PC-3 (cell line): ENCODE results near the gene SAP30.

Experiments used
- EZH2 ChIP-seq: fragments of 300-600 bp; sonication (generic); IDR thresholded peaks from one replicate; pipeline ENCODE4 v1.6.1; 2017; ENCODE audit warnings: antibody characterized with exemption, mild to moderate bottlenecking, low read length; ENCODE audit not compliant: unreplicated experiment
- EZH2phosphoT487 ChIP-seq: fragments of 300-600 bp; sonication (generic); IDR thresholded peaks from 2 replicates; pipeline ENCODE4 v1.6.1; 2018; ENCODE audit warnings: mild to moderate bottlenecking, antibody characterized with exemption, low read length, borderline replicate concordance
- TF ChIP-seq, protein P1 (sequence below): fragments of 300-600 bp; sonication (generic); conservative IDR thresholded peaks from 2 replicates; pipeline ENCODE4 v1.5.1; 2017; ENCODE audit warnings: antibody characterized with exemption, low read depth, mild to moderate bottlenecking, low read length

DNA sequence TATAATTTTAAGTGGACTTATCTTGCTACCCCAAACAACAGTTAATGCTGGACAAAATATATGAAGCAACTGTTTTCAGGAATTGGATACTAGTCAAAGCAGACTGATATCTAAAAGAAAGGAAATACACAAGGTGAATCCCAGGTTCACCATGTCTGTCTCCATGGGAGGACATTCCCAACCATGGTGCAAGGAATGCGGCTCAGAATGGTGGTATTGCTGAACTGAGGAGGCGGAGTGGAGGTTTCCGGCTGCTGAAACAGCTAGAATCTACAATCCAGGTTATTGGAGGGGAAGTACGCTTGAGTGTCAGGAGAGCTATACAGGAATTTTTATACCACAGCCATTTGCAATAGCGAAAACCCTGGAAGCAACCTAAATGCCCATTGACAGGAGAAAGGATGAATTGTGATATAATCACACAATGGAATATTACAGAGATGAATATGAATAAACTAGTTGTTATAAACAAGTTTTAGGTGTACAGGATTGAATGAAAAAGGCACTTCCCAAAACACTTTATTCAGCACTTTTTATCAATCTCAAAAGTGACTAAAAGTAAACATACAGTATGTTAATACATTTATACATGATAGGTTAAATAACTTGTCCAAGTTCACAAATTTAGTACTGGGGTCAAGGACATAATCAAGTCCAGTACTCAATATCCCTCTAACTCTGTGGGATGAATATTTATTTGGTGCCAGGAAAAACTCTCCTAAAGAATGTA lies 45.6 kb upstream of the SAP30 start:
- TF ChIP-seq EZH2phosphoT487 (no peak), EZH2 (no peak)
- TF ChIP-seq, protein P1, sequence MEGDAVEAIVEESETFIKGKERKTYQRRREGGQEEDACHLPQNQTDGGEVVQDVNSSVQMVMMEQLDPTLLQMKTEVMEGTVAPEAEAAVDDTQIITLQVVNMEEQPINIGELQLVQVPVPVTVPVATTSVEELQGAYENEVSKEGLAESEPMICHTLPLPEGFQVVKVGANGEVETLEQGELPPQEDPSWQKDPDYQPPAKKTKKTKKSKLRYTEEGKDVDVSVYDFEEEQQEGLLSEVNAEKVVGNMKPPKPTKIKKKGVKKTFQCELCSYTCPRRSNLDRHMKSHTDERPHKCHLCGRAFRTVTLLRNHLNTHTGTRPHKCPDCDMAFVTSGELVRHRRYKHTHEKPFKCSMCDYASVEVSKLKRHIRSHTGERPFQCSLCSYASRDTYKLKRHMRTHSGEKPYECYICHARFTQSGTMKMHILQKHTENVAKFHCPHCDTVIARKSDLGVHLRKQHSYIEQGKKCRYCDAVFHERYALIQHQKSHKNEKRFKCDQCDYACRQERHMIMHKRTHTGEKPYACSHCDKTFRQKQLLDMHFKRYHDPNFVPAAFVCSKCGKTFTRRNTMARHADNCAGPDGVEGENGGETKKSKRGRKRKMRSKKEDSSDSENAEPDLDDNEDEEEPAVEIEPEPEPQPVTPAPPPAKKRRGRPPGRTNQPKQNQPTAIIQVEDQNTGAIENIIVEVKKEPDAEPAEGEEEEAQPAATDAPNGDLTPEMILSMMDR, result no peak
